D721Med (cell line): Measurements from ENCODE around the gene LKAAEAR1.
"Not testable (repeated sequence)": the region's sequence is repeated elsewhere in the genome, so short reads cannot be mapped to it uniquely, and the experiment has no call there.

Experiments
- DNase-seq: peaks from one replicate; pipeline ENCODE4 v3.0.0; 2011; ENCODE audit warnings: low spot score; ENCODE audit not compliant: insufficient read length
- FAIRE-seq: peaks from 2 replicates; lab custom pipeline; 2011; peaks lifted over from hg19 to GRCh38; lab: Jason Lieb, UNC
- CTCF ChIP-seq: IDR thresholded peaks from 2 replicates; pipeline ENCODE4 v1.5.1; 2012; ENCODE audit warnings: mild to moderate bottlenecking, control low read depth; ENCODE audit not compliant: insufficient read depth; ENCODE audit errors: missing control alignments

LKAAEAR1 gene, protein sequence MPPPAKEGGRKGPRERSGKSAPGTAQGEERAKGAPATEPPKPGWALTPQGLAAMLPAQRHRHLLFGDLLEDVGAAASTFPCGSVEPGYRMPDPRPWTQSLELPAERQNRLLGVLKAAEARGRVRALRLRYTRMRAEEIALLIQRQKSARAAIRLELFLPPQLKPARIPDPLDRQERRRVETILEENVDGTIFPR

DNA sequence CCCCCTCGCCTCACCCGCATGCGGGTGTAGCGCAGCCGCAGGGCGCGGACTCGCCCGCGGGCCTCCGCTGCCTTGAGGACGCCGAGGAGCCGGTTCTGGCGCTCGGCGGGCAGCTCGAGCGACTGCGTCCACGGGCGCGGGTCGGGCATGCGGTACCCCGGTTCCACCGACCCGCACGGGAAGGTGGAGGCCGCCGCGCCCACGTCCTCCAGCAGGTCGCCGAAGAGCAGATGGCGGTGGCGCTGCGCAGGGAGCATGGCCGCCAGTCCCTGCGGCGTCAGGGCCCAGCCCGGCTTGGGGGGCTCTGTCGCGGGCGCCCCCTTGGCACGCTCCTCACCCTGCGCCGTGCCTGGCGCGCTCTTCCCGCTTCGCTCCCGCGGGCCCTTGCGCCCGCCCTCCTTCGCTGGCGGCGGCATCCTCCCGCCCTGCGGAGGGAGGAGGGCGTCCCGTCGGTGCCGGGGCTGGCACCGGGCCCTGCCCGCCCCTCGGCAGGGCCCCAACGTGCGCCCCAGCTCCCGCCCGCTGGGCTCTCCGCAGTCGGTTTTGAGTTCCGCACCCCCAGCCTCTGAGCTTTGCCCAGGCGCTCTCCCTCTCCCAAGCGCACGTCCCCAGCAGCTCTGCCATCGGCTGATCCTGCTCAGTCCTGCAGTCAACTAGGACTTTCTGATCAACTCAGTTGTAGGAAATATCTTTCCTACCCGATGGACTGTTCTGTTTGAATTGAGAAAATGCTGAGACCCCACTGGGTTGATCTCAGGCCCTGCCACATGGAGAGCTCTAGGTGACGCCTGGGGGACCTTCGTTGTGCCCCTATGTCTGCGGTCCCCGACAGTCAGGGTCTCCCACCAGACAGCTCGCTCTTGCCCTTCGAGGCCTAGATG is at the start of gene LKAAEAR1:
LKAAEAR1 (minus strand) TSS at position 595 of the 881 bp plus-strand sequence; CDS start at position 416, 179 bp downstream.
- DNase-seq, result no peak
- TF ChIP-seq CTCF, result no peak
- no peak for FAIRE-seq

DNA sequence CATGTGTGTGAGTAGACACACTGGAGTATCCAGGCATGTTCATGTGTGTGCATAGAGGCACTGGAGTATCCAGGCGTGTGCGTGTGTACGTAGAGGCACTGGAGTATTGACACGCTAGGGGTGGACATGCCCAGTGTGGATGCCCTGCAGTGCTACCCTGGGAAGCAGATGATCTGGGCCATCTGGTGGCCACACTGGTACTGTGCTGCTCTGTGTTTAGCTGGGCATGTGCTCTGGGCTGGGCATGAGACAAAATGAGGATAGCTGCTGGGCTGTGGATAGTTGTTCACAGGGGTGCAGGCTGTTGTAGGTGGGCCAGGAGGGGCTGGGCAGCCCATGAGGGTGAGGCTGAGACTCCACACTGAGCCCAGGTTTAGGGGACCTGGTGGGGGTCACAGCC is 47.2 kb upstream of the LKAAEAR1 start:
- FAIRE-seq (no peak), DNase-seq (no peak)
- TF ChIP-seq CTCF, result peak; percentile 32

DNA sequence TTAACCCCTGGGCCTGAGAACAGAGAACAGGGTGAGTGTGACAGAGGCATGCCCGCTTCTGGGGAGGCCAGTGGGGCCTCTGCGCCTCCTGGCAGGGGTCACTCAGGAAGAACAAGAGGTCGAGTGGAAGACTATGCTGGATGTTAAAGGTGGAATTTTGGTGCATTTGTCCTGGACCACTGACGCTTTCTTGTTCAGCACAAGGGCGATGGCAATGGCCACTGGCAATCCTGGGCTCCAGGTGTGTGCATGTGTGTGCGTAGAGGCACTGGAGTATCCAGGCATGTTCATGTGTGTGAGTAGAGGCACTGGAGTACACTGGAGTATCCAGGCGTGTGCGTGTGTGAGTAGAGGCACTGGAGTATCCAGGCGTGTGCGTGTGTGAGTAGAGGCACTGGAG is 46.7 kb upstream of the LKAAEAR1 start:
- FAIRE-seq (no peak), DNase-seq (no peak)
- TF ChIP-seq CTCF, result no peak

GRCh38 chr20:64130271-64130670 is 46.1 kb upstream of the LKAAEAR1 start:
- TF ChIP-seq CTCF, result no peak
- no peak for DNase-seq
- no peak for FAIRE-seq

DNA sequence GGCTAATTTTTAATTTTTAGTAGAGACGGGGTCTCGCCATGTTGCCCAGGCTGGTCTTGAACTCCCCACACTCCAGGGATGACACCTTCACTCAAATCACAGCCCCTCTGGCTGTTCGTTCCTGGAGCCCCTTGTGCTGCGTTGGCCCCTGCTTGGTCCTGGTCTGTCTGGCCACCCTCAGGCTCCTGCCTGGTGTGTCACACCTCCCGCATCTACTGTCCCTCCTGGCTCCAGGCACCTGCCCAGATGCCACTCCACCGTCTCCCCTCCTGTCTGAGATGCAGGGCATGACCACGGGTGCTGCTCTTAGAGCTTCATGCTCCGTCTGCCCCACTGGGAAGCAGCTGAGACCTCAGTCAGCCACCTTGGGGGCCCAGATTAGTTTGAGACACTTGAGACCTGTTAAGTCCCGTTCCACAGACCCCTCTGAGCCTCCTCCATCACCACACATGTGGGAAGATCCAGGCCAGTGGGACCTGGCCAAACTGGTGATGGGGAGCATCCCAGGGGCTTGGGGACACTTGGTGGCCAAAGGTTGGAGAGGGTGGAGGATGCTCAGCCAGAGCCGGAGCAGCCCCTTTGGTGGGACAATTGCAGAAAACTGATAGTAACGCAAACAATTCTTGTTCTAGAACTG is 45.1 kb upstream of the LKAAEAR1 start:
- FAIRE-seq (no peak), DNase-seq (no peak)
- no peak for TF ChIP-seq CTCF

DNA sequence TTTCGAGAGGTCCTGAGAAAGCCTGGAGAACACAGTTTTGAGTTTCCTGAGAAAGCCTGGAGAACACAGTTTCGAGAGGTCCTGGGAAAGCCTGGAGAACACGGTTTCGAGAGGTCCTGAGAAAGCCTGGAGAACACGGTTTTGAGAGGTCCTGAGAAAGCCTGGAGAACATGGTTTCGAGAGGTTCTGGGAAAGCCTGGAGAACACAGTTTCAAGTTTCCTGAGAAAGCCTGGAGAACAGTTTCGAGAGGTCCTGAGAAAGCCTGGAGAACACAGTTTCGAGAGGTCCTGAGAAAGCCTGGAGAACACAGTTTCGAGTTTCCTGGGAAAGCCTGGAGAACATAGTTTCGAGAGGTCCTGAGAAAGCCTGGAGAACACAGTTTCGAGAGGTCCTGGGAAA is 39.3 kb upstream of the LKAAEAR1 start:
- DNase-seq, FAIRE-seq: not testable (repeated sequence)

DNA sequence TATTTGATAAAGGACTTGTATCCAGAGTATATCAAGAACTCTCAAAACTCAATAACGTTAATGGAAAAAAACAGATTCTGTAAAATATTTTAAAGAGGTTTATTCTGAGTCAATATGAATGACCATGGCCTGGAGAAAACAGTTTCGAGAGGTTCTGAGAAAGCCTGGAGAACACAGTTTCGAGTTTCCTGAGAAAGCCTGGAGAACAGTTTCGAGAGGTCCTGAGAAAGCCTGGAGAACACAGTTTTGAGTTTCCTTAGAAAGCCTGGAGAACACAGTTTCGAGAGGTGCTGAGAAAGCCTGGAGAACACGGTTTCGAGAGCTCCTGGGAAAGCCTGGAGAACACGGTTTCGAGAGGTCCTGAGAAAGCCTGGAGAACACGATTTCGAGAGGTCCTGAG is 38.7 kb upstream of the LKAAEAR1 start:
- not testable (repeated sequence) for FAIRE-seq

DNA sequence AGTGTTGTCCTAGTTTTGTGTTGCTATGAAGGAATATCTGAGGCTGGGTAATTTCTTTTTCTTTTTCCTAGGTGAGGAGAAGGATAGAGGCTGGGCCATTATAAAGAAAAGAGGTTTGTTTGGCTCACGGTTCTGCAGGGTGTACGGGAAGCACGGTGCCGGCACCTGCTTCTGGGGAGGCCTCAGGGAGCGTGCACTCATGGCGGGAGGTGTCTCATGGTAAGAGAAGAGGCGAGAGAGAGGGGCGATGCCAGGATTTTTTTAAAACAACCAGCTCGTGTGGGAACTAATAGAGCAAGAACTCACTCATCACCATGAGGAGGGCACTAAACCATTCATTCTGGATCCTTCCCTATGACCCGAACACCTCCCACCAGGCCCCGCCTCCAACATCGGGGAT is 37.4 kb upstream of the LKAAEAR1 start:
- no peak for DNase-seq
- FAIRE-seq, result no peak
- TF ChIP-seq CTCF, result no peak

More for the DNA sequence above, 38.7 kb upstream of the LKAAEAR1 start:
- not testable (repeated sequence) for DNase-seq
